SK-N-SH (cell line): ENCODE data around the gene ANO3. TPM values are rescaled to one million over a fixed set of nuclear protein-coding genes. Genes with fewer than 3 reads are reported as not detected.
"Not testable (repeated sequence)": the region's sequence is repeated elsewhere in the genome, so short reads cannot be mapped to it uniquely, and the experiment has no call there.

Source experiments
- CTCF ChIA-PET: fragments of 300-600, 350-600 bp; formaldehyde crosslinking; extraction: SDS; loops from one replicate; lab custom pipeline; 2021; lab: Yijun Ruan, JAX
- POLR2A ChIA-PET: fragments of 350-600 bp; sonication (Branson Sonifier 250); formaldehyde crosslinking; extraction: SDS; loops from one replicate; lab custom pipeline; 2020; ENCODE audit warnings: antibody characterized with exemption, inconsistent platforms; lab: Yijun Ruan, JAX
- DNase-seq: peaks from one replicate; pipeline ENCODE4 v3.0.0; 2012
- H2AFZ ChIP-seq: fragments of 200-600 bp; sonication (generic); 2 replicates; pipeline ENCODE4 v1.8.1; 2016; ENCODE audit warnings: antibody characterized with exemption, mild to moderate bottlenecking, low read depth
- H3F3A ChIP-seq: fragments of 200-600 bp; sonication (generic); replicated peaks from 2 replicates; pipeline ENCODE3; 2016; ENCODE audit warnings: antibody characterized with exemption, mild to moderate bottlenecking; ENCODE audit not compliant: insufficient read depth
- H3K27ac ChIP-seq, 2 experiments: fragments of 200-500 bp in 1 of 2; fragments of 200-600 bp in 1 of 2; sonication (Bioruptor generic) in 1 of 2; sonication (generic), shearing (Covaris generic) in 1 of 2; 2 replicates each; pipeline versions ENCODE4 v1.5.1 to v1.6.1; 2014 to 2016; ENCODE audit warnings: low read depth in 2 of 2, inconsistent platforms in 1 of 2, low read length in 1 of 2, mild to moderate bottlenecking in 1 of 2, mixed read lengths in 1 of 2
- H3K27me3 ChIP-seq: fragments of 200-600 bp; sonication (generic), shearing (Covaris generic); 2 replicates; pipeline ENCODE4 v1.6.1; 2016; ENCODE audit warnings: mixed run types; ENCODE audit not compliant: insufficient read depth
- H3K36me3 ChIP-seq, 2 experiments: fragments of 200-500 bp in 1 of 2; fragments of 200-600 bp in 1 of 2; sonication (Bioruptor generic) in 1 of 2; sonication (generic) in 1 of 2; replicated peaks in 1 of 2; 2 replicates each; pipeline versions ENCODE3 to v1.5.1; 2014 to 2016; ENCODE audit warnings: low read length in 1 of 2, mild to moderate bottlenecking in 1 of 2; ENCODE audit not compliant: insufficient read depth in 2 of 2, control insufficient read depth in 1 of 2
- H3K4me1 ChIP-seq, 2 experiments: fragments of 200-500 bp in 1 of 2; fragments of 200-600 bp in 1 of 2; sonication (Bioruptor generic) in 1 of 2; sonication (generic), shearing (Covaris generic) in 1 of 2; 2 replicates each; pipeline versions ENCODE4 v1.5.1 to v1.6.1; 2014 to 2016; ENCODE audit warnings: low read depth in 1 of 2, low read length in 1 of 2, mixed run types in 1 of 2; ENCODE audit not compliant: insufficient read depth in 2 of 2, control insufficient read depth in 1 of 2
- H3K4me2 ChIP-seq: fragments of 200-600 bp; sonication (generic), shearing (Covaris generic); 2 replicates; pipeline ENCODE4 v1.6.1; 2017; ENCODE audit warnings: mixed run types
- H3K4me3 ChIP-seq, 2 experiments: fragments of 200-500 bp in 1 of 2; fragments of 200-600 bp in 1 of 2; sonication (Bioruptor generic) in 1 of 2; sonication (generic), shearing (Covaris generic) in 1 of 2; 2 replicates each; pipeline versions ENCODE4 v1.5.1 to v1.8.1; 2014 to 2016; ENCODE audit warnings: low read depth in 2 of 2, inconsistent platforms in 1 of 2, low read length in 1 of 2, mild to moderate bottlenecking in 1 of 2, mixed read lengths in 1 of 2, moderate library complexity in 1 of 2
- H3K79me2 ChIP-seq: fragments of 200-600 bp; sonication (generic); 2 replicates; pipeline ENCODE4 v1.8.1; 2017; ENCODE audit warnings: mild to moderate bottlenecking; ENCODE audit not compliant: insufficient read depth
- H3K9ac ChIP-seq: fragments of 200-600 bp; sonication (generic); 2 replicates; pipeline ENCODE4 v1.6.1; 2017; ENCODE audit warnings: mixed run types
- H3K9me2 ChIP-seq: fragments of 200-600 bp; sonication (generic); 2 replicates; pipeline ENCODE4 v1.6.1; 2017; ENCODE audit warnings: mixed run types
- H3K9me3 ChIP-seq: fragments of 200-600 bp; sonication (generic); 2 replicates; pipeline ENCODE4 v1.6.1; 2017; ENCODE audit warnings: mixed run types, mild to moderate bottlenecking, moderate library complexity
- H4K20me1 ChIP-seq: fragments of 200-600 bp; sonication (generic); 2 replicates; pipeline ENCODE4 v1.6.1; 2017; ENCODE audit warnings: mild to moderate bottlenecking, mixed run types; ENCODE audit not compliant: insufficient read depth
- CHD2 ChIP-seq: fragments of 150-350 bp; IDR thresholded peaks from 2 replicates; pipeline ENCODE4 v1.6.1; 2018; ENCODE audit warnings: low read length; ENCODE audit not compliant: partially characterized antibody
- CTCF ChIP-seq: fragments of 200-600 bp; sonication (generic); IDR thresholded peaks from 2 replicates; pipeline ENCODE4 v1.6.1; 2017; ENCODE audit warnings: antibody characterized with exemption, mild to moderate bottlenecking, moderate library complexity
- MAX ChIP-seq: IDR thresholded peaks from 2 replicates; pipeline ENCODE4 v1.4.0; 2012; ENCODE audit warnings: low read depth
- NFIC ChIP-seq: IDR thresholded peaks from 2 replicates; pipeline ENCODE4 v1.4.0; 2012; ENCODE audit warnings: borderline replicate concordance
- RAD21 ChIP-seq: IDR thresholded peaks from 2 replicates; pipeline ENCODE4 v1.6.1; 2012; ENCODE audit warnings: mild to moderate bottlenecking, low read length
- SMC3 ChIP-seq: IDR thresholded peaks from 2 replicates; pipeline ENCODE4 v1.6.1; 2012; ENCODE audit warnings: low read depth, low read length, improper control_type of control experiment
- TEAD4 ChIP-seq: IDR thresholded peaks from 2 replicates; pipeline ENCODE4 v1.4.0; 2012; ENCODE audit warnings: mild to moderate bottlenecking, borderline replicate concordance; ENCODE audit not compliant: insufficient read depth
- WGBS: methylation state at CpG from one replicate; pipeline ENCODE4 v1.1.6; 2017; ENCODE audit warnings: low lambda C conversion rate; 5-methylcytosine and 5-hydroxymethylcytosine counted together
- polyA plus RNA-seq, 3 experiments: library from polyadenylated mRNA; depleted of rRNA; stranded (reverse); fragments of >200 nt; gene quantifications; 2 replicates each; pipeline ENCODE4 v1.2.3, GENCODE V29; 2012
- TF ChIP-seq, protein P1 (sequence below): fragments of 150-350 bp; IDR thresholded peaks from 2 replicates; pipeline ENCODE4 v1.6.1; 2016; ENCODE audit warnings: mild to moderate bottlenecking, low read depth, low read length

The ANO3 gene
- polyA plus RNA-seq, 1 of the 3 experiments (the other 2 are of a cell fraction), result 0.13 TPM

GRCh38 chr11:26297189-26297975 lies 34.5 kb upstream of the ANO3 start:
- TF ChIP-seq MAX (no peak), SMC3 (peak; percentile 78), TEAD4 (no peak), CHD2 (peak; percentile 9), CTCF (peak; percentile 88), RAD21 (peak; percentile 94), NFIC (no peak)
- TF ChIP-seq, protein P1, sequence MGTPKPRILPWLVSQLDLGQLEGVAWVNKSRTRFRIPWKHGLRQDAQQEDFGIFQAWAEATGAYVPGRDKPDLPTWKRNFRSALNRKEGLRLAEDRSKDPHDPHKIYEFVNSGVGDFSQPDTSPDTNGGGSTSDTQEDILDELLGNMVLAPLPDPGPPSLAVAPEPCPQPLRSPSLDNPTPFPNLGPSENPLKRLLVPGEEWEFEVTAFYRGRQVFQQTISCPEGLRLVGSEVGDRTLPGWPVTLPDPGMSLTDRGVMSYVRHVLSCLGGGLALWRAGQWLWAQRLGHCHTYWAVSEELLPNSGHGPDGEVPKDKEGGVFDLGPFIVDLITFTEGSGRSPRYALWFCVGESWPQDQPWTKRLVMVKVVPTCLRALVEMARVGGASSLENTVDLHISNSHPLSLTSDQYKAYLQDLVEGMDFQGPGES, result no peak
- Histone ChIP-seq H3K27me3 (no peaks in the 10 kb centered on the region), H3K79me2 (no peaks in the 10 kb centered on the region), H2AFZ (no peak overlapping the region), H3F3A (no peaks in the 10 kb centered on the region), H4K20me1 (no peaks in the 10 kb centered on the region), H3K4me3 (no peak overlapping the region), H3K4me1 (no peaks in the 10 kb centered on the region), H3K36me3 (no peaks in the 10 kb centered on the region), H3K9me2 (no peaks in the 10 kb centered on the region), H3K4me2 (no peak overlapping the region), H3K9me3 (no peaks in the 10 kb centered on the region), H3K27ac (no peak overlapping the region), H3K9ac (no peak overlapping the region)
- CTCF ChIA-PET, result interaction anchor here (0.6 to 4.4 kb wide), 30 partner anchors 9 to 1189 kb away, joined by 3 to 29 read pairs (median 4); no protein-coding TSS in a partner anchor
- 18% methylated on average over 4 of the region's 4 CpGs for WGBS
- DNase-seq, result peak; percentile 49
- POLR2A ChIA-PET, result no interaction called here

DNA sequence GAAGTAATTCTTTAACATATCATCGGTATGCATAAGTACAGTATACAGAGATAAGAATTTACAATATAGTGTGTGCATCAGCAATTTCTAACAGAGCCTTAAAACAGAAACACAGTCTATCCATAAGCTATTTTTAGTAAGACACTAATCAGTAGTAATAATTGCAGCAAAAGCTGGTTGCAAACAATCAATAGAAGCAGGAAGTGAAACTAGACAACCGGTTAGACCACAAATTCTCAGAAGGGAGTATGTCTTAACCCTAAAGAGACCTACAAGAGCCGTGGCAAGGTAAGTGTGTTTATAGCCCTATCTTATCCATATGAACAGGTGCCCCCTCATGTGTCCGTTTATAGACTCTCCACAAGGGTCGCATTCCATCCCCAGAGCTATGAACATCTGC lies 15.6 kb upstream of the ANO3 start:
- WGBS, result 48% methylated on average over 4 of the region's 5 CpGs
- H3K36me3 ChIP-seq, H3F3A ChIP-seq, H3K79me2 ChIP-seq, H3K4me2 ChIP-seq, H3K9me3 ChIP-seq, H3K9me2 ChIP-seq, H2AFZ ChIP-seq, H4K20me1 ChIP-seq, CTCF ChIA-PET, POLR2A ChIA-PET, DNase-seq, H3K4me3 ChIP-seq, H3K9ac ChIP-seq, H3K27me3 ChIP-seq, H3K4me1 ChIP-seq, H3K27ac ChIP-seq: not testable (repeated sequence)
